Astrocyte (in vitro differentiated cells and primary cell): ENCODE measurements around the gene NPAS3. TPM values are rescaled to one million over a fixed set of nuclear protein-coding genes. Genes with fewer than 3 reads are reported as not detected.

Source experiments
- DNase-seq: peaks from one replicate; pipeline ENCODE4 v3.0.0-alpha.2; 2010; ENCODE audit warnings: low read depth
- FAIRE-seq: peaks from 2 replicates; lab custom pipeline; 2011; peaks lifted over from hg19 to GRCh38; lab: Jason Lieb, UNC
- H2AFZ ChIP-seq: 2 replicates; pipeline ENCODE4 v1.6.0; 2012; ENCODE audit warnings: low read depth, low read length, inconsistent platforms
- H3K27ac ChIP-seq: 2 replicates; pipeline ENCODE4 v1.5.1; 2011; ENCODE audit warnings: low read depth, low read length, inconsistent platforms
- H3K27me3 ChIP-seq: 2 replicates; pipeline ENCODE4 v1.6.0; 2011; ENCODE audit warnings: low read length, inconsistent platforms; ENCODE audit not compliant: insufficient read depth
- H3K36me3 ChIP-seq: 2 replicates; pipeline ENCODE4 v1.5.1; 2011; ENCODE audit warnings: low read length, inconsistent platforms; ENCODE audit not compliant: insufficient read depth
- H3K4me1 ChIP-seq: 2 replicates; pipeline ENCODE4 v1.5.1; 2011; ENCODE audit warnings: low read length, inconsistent platforms; ENCODE audit not compliant: insufficient read depth
- H3K4me2 ChIP-seq: 2 replicates; pipeline ENCODE4 v1.6.0; 2012; ENCODE audit warnings: low read length, inconsistent platforms
- H3K4me3 ChIP-seq: 2 replicates; pipeline ENCODE4 v1.5.1; 2011; ENCODE audit warnings: low read depth, mild to moderate bottlenecking, low read length, inconsistent platforms; ENCODE audit not compliant: insufficient read depth
- H3K79me2 ChIP-seq: 2 replicates; pipeline ENCODE4 v1.6.0; 2012; ENCODE audit warnings: mild to moderate bottlenecking, low read length, inconsistent platforms; ENCODE audit not compliant: insufficient read depth
- H3K9ac ChIP-seq: 2 replicates; pipeline ENCODE4 v1.6.0; 2012; ENCODE audit warnings: mild to moderate bottlenecking, low read length, inconsistent platforms
- H3K9me3 ChIP-seq: 2 replicates; pipeline ENCODE4 v1.5.1; 2012; ENCODE audit warnings: low read depth, mild to moderate bottlenecking, low read length, inconsistent platforms; ENCODE audit not compliant: insufficient read depth
- H4K20me1 ChIP-seq: 2 replicates; pipeline ENCODE4 v1.6.0; 2012; ENCODE audit warnings: low read length, inconsistent platforms; ENCODE audit not compliant: insufficient read depth
- H3K27ac Mint-ChIP-seq: one replicate; pipeline ENCODE4 v1.8.0; 2021; ENCODE audit warnings: mild to moderate bottlenecking, mixed read lengths; ENCODE audit not compliant: unreplicated experiment
- H3K27me3 Mint-ChIP-seq: one replicate; pipeline ENCODE4 v1.8.0; 2021; ENCODE audit warnings: low read depth, mixed read lengths; ENCODE audit not compliant: unreplicated experiment
- H3K36me3 Mint-ChIP-seq: one replicate; pipeline ENCODE4 v1.8.0; 2021; ENCODE audit warnings: low read depth, mixed read lengths; ENCODE audit not compliant: unreplicated experiment
- H3K4me1 Mint-ChIP-seq: one replicate; pipeline ENCODE4 v1.8.0; 2021; ENCODE audit warnings: low read depth, mixed read lengths; ENCODE audit not compliant: unreplicated experiment
- H3K4me3 Mint-ChIP-seq: one replicate; pipeline ENCODE4 v1.8.0; 2021; ENCODE audit warnings: mild to moderate bottlenecking, moderate library complexity, mixed read lengths; ENCODE audit not compliant: unreplicated experiment
- H3K9me3 Mint-ChIP-seq: one replicate; pipeline ENCODE4 v1.8.0; 2021; ENCODE audit warnings: mild to moderate bottlenecking, mixed read lengths; ENCODE audit not compliant: unreplicated experiment
- EZH2 ChIP-seq: IDR thresholded peaks from 2 replicates; pipeline ENCODE4 v1.6.1; 2012; ENCODE audit warnings: mild to moderate bottlenecking, low read length, inconsistent platforms; ENCODE audit not compliant: insufficient read depth
- total RNA-seq: library from RNA; stranded (reverse); gene quantifications from 2 replicates; pipeline ENCODE4 v1.2.1, GENCODE V29; 2021
- TF ChIP-seq, protein P1 (sequence below): IDR thresholded peaks from 2 replicates; pipeline ENCODE4 v1.5.1; 2011; ENCODE audit warnings: low read depth, mild to moderate bottlenecking, inconsistent platforms, low read length, moderate library complexity; ENCODE audit not compliant: insufficient read depth

The NPAS3 gene
- total RNA-seq, 1 donor from 2014 or later = 2.6 TPM

DNA sequence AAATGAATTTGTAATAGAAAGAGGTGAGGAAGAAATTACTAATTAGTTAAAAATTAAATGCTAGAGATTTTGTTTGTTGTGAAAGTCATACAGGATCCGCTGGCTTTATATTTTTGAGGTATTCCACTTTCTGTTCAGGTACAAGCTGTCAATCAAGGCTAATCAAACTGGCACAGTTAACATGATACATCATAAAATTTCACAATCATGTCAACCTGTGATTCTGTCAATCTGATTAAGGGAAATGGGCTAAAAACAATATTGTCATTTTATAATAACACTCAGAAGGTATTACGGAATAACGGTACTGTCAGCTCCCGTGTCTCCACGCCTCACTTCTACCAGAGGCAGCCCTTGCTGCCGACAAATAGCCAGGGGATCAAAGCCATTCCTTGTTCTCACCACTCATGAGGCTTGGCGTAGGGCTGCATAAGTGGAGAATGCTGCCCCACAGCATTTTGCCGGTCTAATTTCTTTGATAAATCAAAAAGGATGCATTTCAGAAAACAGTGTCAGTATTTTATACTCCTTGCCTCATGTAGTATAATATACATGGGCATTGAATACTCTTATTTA, 352.9 kb downstream of the NPAS3 start:
- Mint-ChIP-seq H3K27me3 (no peaks in the 10 kb centered on the region), H3K4me1 (peaks cover 7% of the 10 kb centered on the region), H3K36me3 (peaks cover 4% of the 10 kb centered on the region), H3K9me3 (no peaks in the 10 kb centered on the region), H3K27ac (no peak overlapping the region), H3K4me3 (no peak overlapping the region)
- Histone ChIP-seq H3K27me3 (no peaks in the 10 kb centered on the region), H3K4me3 (no peak overlapping the region), H4K20me1 (no peaks in the 10 kb centered on the region), H3K4me2 (no peak overlapping the region), H3K36me3 (no peaks in the 10 kb centered on the region), H2AFZ (no peak overlapping the region), H3K4me1 (no peaks in the 10 kb centered on the region), H3K79me2 (no peaks in the 10 kb centered on the region), H3K9me3 (no peaks in the 10 kb centered on the region), H3K27ac (no peak overlapping the region), H3K9ac (no peak overlapping the region)
- DNase-seq (no peak), FAIRE-seq (no peak)
- TF ChIP-seq EZH2 = no peak
- TF ChIP-seq, protein P1, sequence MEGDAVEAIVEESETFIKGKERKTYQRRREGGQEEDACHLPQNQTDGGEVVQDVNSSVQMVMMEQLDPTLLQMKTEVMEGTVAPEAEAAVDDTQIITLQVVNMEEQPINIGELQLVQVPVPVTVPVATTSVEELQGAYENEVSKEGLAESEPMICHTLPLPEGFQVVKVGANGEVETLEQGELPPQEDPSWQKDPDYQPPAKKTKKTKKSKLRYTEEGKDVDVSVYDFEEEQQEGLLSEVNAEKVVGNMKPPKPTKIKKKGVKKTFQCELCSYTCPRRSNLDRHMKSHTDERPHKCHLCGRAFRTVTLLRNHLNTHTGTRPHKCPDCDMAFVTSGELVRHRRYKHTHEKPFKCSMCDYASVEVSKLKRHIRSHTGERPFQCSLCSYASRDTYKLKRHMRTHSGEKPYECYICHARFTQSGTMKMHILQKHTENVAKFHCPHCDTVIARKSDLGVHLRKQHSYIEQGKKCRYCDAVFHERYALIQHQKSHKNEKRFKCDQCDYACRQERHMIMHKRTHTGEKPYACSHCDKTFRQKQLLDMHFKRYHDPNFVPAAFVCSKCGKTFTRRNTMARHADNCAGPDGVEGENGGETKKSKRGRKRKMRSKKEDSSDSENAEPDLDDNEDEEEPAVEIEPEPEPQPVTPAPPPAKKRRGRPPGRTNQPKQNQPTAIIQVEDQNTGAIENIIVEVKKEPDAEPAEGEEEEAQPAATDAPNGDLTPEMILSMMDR = no peak

DNA sequence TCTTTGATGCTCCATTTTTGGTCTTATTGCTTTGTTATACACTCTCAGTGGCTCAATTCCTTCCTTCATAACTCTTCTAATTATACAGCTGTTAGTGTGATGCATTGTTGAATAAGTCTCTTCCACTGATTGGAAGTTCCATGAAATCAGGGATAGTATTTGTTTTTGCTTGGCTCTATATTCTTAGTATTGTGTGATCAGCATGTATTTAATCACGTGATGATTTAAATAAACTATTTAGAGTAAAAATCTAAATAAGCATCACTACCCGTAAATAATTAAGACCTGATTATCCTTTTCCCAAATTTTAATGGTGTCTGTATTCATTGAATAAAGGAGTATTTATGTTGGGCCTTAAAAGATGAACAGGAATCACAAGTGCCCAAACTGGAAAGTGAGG, 355.7 kb downstream of the NPAS3 start:
- H4K20me1 ChIP-seq = no peaks in the 10 kb centered on the region
- TF ChIP-seq, protein P1 = no peak
- TF ChIP-seq EZH2 = no peak
- Mint-ChIP-seq H3K4me1 (peaks cover 2% of the 10 kb centered on the region), H3K9me3 (no peaks in the 10 kb centered on the region), H3K4me3 (no peak overlapping the region), H3K27me3 (no peaks in the 10 kb centered on the region), H3K27ac (no peak overlapping the region), H3K36me3 (peaks cover 4% of the 10 kb centered on the region)
- no peak overlapping the region for H3K27ac ChIP-seq
- H3K4me1 ChIP-seq = no peaks in the 10 kb centered on the region
- H3K79me2 ChIP-seq = no peaks in the 10 kb centered on the region
- H3K9me3 ChIP-seq = no peaks in the 10 kb centered on the region
- H3K27me3 ChIP-seq = no peaks in the 10 kb centered on the region
- no peak overlapping the region for H3K9ac ChIP-seq
- H2AFZ ChIP-seq = no peak overlapping the region
- DNase-seq (no peak), FAIRE-seq (no peak)
- H3K4me3 ChIP-seq = no peak overlapping the region
- no peak overlapping the region for H3K4me2 ChIP-seq
- no peaks in the 10 kb centered on the region for H3K36me3 ChIP-seq

DNA sequence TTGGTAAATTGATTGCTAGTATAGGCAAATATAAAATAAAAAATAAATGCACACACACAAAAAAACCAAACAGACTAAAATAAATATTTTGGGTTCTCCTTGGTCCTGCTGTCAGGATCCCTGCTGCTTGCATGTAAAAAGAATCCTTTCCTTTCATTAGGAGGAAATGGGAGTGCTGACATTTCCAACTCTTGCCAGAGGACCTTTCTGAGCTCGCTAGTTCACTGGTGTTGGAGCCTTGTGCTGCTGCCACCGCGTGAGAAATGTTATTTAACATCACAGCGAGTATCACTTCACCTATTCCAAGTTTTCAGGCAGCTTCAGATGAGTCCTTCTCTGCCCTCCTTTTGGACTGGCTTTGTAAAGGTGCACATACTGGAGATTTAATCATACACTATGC, 358.9 kb downstream of the NPAS3 start:
- H3K4me1 Mint-ChIP-seq = peaks cover 2% of the 10 kb centered on the region
- no peaks in the 10 kb centered on the region for H3K9me3 ChIP-seq
- H4K20me1 ChIP-seq = no peaks in the 10 kb centered on the region
- no peaks in the 10 kb centered on the region for H3K36me3 ChIP-seq
- no peaks in the 10 kb centered on the region for H3K9me3 Mint-ChIP-seq
- no peak overlapping the region for H3K9ac ChIP-seq
- no peaks in the 10 kb centered on the region for H3K27me3 ChIP-seq
- H3K4me3 ChIP-seq = no peak overlapping the region
- H3K4me3 Mint-ChIP-seq = no peak overlapping the region
- TF ChIP-seq, protein P1 = no peak
- TF ChIP-seq EZH2 = no peak
- no peak overlapping the region for H2AFZ ChIP-seq
- H3K27ac Mint-ChIP-seq = no peak overlapping the region
- no peaks in the 10 kb centered on the region for H3K79me2 ChIP-seq
- H3K27me3 Mint-ChIP-seq = no peaks in the 10 kb centered on the region
- no peak overlapping the region for H3K4me2 ChIP-seq
- DNase-seq (no peak), FAIRE-seq (no peak)
- H3K36me3 Mint-ChIP-seq = no peaks in the 10 kb centered on the region
- H3K27ac ChIP-seq = no peak overlapping the region
- no peaks in the 10 kb centered on the region for H3K4me1 ChIP-seq
